Stimulated activated CD8-positive, alpha-beta memory T cell treated with anti-CD3 and anti-CD28 coated beads, Interleukin-4, amount 100 ng/mL, for 24 hours (primary cell): ENCODE data around the gene ZNF526.

Experiments
- DNase-seq: peaks from one replicate; pipeline ENCODE4 v3.0.0-alpha.2; 2020; ENCODE audit warnings: low read depth

The ZNF526 gene

DNA sequence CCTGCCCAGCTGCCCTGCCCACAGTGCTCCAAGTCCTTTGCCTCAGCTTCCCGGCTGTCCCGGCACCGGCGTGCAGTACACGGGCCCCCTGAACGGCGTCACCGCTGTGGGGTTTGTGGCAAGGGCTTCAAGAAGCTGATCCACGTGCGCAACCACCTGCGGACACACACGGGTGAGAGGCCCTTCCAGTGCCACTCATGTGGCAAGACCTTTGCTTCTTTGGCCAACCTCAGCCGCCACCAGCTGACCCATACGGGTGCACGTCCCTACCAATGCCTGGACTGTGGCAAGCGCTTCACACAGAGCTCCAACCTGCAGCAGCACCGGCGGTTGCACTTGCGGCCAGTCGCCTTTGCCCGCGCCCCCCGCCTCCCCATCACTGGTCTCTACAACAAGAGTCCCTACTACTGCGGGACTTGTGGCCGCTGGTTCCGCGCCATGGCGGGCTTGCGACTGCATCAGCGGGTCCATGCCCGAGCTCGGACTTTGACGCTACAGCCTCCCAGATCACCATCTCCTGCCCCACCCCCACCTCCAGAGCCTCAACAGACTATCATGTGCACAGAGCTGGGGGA is 5.7 kb downstream of the ZNF526 start:
- DNase-seq, result no peak

- DNase-seq, result no peak
These were observed 6.8 kb downstream of the ZNF526 start for GRCh38 chr19:42226886-42227285.

DNA sequence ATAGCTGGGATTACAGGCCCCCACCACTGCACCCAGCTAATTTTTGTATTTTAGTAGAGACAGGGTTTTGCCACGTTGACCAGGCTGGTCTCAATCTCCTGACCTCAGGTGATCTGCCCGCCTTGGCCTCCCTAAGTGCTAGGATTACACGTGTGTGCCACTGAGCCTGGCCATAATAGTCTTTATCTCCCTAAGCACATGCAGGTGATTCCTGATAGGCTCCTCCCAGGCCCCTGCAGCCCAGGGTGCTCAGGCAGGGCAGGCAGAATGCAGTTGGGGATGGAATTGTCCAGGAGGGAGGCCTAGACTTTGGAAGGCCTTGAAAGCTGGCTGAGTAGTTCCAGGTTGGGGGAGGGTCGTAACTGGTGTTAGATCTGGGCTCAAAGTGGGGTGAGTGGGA is 8.5 kb downstream of the ZNF526 start:
- DNase-seq, result no peak

DNA sequence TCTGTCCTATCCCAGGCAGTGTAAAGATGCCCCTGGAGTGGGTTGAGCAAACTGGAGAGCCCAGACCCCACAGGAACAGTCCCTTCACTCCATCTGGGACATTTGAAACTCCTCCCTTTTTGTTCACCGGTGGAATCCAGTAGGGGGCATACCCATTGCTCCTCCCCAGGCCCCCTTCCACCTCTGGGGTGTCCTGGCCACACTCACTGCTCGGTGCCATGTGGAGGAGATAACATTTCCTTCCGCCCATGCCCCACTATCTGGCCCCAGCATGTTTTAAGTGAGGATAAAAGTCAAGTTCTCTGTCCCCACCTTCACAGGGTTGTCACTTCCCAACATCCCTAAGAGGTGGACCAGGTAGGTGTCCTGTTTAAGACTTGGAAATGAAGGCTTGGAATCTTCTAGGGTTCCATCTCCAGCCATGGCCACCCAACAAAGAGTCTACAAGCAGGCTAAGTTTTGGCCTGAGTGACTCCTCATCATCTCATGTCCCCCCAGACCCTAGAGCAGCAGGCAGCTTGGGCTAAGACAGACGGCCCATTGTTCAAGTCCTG is 9.3 kb downstream of the ZNF526 start:
- DNase-seq, result no peak

- DNase-seq, result no peak
These were observed 9.8 kb downstream of the ZNF526 start for GRCh38 chr19:42229855-42230351.

DNA sequence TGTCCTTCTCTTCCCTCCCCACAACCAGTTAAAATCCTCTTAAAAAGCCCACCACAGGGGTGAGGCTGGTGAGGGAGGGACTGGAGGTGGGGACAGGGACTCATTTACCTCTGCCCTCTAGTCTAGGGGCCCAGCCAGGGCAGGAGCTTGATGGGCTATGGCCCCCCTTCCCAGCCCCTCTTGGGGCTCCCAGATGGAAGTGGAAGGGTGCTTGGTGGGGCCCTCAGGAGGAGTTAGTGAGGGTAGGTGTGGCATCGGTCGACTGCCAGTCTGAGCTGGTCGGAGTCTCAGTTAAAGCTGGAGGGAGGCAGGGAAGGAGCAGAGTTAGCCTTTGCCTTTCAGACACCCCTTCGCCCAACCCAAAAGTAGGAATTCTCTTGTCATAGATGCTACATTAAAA is 10.5 kb downstream of the ZNF526 start:
- DNase-seq, result no peak

DNA sequence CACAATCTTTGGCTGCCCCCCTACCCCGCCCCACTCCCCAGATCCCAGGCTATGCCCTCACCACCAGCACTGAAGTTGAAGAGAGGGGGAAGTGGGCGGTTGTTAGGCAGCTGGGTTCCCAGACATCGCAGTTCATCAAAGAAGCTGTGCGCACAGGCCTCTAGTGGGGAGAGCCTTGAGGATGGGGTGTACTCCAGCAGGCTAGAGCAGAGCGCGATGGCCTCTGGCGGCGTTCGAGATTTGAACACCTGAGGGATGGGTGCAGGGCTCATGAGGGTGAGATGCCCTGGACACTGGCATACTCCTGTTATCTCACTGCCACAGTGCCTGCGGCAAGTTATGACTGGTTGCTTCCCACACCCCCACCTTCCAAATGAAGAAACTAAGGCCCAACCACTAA is 12.3 kb downstream of the ZNF526 start:
- DNase-seq, result no peak

GRCh38 chr19:42233106-42233505 is 13.0 kb downstream of the ZNF526 start:
- no peak for DNase-seq

- no peak for DNase-seq
These were observed 13.7 kb downstream of the ZNF526 start for GRCh38 chr19:42233678-42234292.

GRCh38 chr19:42234364-42234763 is 14.3 kb downstream of the ZNF526 start:
- no peak for DNase-seq

DNA sequence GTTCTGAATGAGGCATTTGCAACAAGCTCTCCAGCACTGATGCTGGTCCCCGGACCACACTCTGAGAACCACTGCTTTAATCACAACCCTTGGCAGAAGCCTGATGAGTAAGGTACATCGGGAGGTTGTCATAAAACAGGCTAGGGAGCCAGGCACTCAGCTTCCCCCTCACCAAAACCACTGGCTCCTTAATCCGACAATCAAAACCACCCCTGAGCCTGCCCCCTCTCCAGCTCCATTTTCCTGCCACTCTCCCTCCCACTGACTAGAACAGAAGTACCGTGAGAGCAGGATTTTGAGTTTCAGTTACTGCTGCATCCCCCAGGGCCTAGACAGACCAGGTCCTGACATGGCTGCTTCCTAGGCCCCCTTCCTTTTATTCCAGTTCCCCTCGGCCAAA is 15.1 kb downstream of the ZNF526 start:
- no peak for DNase-seq

DNA sequence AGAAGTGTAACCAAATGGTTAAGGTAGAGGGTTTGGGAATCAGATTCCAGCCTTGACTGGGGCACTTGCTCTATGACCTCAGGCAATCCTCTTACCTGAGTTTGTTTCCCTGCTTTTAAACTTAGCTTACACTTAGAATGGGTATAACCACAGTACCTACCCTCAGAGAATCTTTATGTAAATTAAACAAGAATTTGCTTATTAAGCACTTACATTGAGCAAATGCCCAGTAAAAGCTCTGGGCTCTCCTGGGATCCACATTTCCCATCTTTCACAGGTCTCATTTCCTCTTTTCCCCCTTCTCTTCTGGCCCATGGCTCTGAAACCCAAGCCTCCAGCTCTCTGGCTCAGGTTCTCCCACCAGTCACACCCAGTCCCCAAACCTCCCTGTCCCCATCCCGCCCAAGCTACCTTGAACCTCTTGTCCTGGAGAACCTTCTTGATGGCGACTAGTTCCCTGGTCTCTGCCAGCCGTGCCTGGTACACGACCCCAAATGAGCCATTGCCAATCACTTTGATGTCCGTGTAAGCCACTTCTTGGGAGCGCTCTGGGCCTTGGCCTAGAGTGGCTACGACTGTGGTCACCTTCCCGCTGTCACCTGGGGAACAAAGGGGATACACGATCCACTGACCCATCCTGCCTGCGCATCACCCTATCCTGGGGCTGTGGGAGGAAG is 19.6 kb downstream of the ZNF526 start:
- no peak for DNase-seq

DNA sequence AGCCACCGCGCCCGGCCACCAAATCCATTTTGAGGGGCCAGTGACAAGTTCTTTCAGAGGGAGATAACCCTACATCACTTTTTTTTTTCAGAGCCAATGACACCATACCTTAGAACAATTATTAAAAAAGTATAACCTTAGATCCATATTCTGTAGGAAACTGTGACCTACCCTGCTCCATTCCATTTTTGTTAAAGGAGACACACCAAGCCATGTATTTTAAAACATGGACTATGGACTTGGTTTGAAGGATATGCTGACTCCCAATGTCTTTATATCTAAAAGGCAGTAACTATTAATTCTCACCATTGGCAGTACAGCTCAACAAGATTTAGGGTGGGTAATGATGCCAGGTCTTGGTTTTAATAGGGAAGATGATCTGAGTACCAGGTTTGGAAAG is 21.2 kb downstream of the ZNF526 start:
- DNase-seq, result no peak

DNA sequence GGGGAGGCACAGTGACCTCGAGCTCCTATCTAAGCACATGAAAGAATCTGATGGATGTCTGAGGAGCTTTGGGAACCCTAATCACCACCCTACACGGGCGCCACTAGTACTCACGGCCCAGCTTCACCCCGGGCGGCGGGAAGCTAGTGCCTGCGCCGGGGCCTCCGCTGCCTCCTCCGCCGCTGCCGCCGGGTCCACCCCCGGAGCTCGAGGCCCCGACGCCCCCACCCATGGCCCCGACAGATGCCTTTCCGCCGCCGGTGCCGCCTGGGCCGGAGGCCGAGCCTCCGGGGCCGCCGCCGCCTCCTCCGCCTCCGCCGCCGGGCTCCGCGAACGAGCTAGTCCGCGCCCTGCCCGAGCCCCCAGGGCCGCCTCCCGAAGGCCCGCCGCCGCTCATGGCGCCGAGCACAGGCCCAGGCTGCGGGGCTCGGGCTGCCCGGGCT is 22.0 kb downstream of the ZNF526 start:
- no peak for DNase-seq

DNA sequence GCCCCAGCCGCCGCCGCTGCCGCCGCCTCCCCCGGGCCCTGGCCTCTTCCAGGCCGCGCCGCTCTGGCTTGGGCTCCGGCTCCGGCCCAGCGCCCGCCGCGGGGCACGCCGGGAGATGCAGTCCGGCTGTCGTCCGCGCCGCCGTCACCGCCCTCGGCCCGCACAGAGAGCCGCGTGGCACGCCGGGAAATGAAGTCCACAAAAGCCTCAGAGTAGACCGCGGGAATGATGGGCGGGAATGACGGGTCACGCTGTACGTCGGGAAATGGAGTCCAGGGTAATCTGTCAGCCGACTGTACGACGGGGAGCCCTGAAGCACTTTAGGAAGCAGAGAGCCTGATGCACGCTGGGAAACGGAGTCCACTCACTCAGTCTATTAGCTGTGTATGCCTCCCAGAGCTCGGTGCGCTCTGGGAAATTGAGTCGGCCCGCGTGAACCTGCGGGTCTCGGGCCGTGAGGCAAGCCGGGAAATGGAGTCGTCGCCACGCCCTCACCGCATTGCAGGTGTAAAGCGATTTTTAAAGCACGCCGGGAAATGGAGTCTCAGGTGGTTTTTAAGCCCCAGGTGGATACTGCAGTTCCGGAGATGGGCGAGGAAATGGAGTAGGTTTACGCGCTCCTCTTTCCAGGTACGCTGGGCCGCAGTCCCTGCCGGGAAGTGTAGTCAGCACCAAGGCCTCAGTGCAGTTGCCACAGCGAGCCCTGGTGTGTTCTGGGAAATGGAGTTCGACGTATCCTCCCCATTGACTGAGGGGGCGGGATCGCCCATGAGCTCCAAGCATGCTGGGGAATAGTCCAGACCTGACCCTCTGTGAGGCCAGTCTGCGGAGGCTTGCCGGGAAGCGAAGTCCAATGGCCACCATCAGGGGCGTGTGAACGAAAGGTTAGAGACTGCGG is 22.6 kb downstream of the ZNF526 start, which contains the start of gene GSK3A:
GSK3A (minus strand) TSS at position 91 of the 898 bp plus-strand sequence. CDS start 137 bp downstream, outside the sequence.
- peak; percentile 92 for DNase-seq

GRCh38 chr19:42244347-42245220 is 24.5 kb downstream of the ZNF526 start:
- peak; percentile 85 for DNase-seq

DNA sequence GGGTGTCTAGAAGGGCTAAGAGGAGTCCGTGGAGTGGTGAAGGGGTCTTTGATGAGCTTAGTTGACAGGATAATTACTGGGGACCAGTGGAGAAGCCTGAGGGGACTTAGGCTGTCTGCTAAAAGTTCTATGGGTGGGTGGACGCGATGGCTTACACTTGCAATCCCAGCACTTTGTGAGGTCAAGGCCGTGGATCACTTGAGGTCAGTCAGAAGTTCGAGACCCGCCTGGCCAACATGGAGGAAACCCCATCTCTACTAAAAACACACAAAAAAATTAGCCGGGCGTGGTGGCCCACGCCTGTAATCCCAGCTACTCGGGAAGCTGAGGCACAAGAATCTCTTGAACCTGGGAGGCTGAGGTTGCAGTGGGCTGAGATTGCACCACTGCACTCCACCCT is 25.1 kb downstream of the ZNF526 start:
- no peak for DNase-seq

GRCh38 chr19:42246143-42246921 is 26.2 kb downstream of the ZNF526 start:
- DNase-seq, result no peak

- DNase-seq, result no peak
These were observed 27.0 kb downstream of the ZNF526 start for GRCh38 chr19:42246922-42247639.
